ENCODE results near the gene GPR108.

DNA sequence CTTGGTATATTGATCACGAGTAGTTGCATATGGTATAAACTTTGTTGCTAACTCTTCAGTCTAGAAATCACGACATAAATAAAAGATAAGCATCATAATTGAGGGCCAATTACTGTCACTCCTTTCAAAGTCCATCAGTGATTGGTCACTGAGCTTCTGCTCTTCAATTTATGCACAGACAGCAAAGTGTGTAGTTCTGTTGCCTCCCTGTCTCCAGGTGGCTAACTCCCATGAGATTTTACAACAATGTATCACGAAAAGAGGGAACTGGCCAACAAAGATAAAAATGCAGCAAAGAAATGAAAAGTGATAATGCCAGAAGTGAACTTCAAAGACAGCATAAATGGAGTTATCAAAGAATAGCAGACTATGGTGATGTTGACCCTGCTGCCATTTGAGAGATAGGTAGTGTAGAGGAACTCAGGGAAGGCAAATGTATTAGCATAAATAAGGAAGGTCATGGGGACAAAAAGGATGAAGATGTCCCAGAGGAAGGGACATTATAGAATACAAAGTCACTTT is 54.7 kb downstream of the GPR108 start:
- no peak for TF ChIP-seq YY1 (IDR thresholded peaks at IDR 0.05; ENCODE audit: low read depth)
- TF ChIP-seq EGR1 (IDR thresholded peaks at IDR 0.05): no peak
- TF ChIP-seq CREB1 (IDR thresholded peaks at IDR 0.05; ENCODE audit: low read depth): no peak
